Nephron progenitor cell (in vitro differentiated cells): Measurements from ENCODE around the gene CDC42BPA.

ENCODE experiments used
- DNase-seq: peaks from one replicate; pipeline ENCODE4 v3.0.0; 2021
- H3K27ac Mint-ChIP-seq: 2 replicates; pipeline ENCODE4 v1.8.0; 2021; ENCODE audit warnings: mild to moderate bottlenecking, moderate library complexity, mixed read lengths
- H3K27me3 Mint-ChIP-seq: 2 replicates; pipeline ENCODE4 v1.8.0; 2021; ENCODE audit warnings: mild to moderate bottlenecking, low read depth, mixed read lengths; ENCODE audit not compliant: poor library complexity
- H3K36me3 Mint-ChIP-seq: 2 replicates; pipeline ENCODE4 v1.8.0; 2021; ENCODE audit warnings: low read depth, mixed read lengths
- H3K4me1 Mint-ChIP-seq: 2 replicates; pipeline ENCODE4 v1.8.0; 2021; ENCODE audit warnings: mixed read lengths
- H3K4me3 Mint-ChIP-seq: 2 replicates; pipeline ENCODE4 v1.8.0; 2021; ENCODE audit warnings: mild to moderate bottlenecking, moderate library complexity, mixed read lengths
- H3K9me3 Mint-ChIP-seq: 2 replicates; pipeline ENCODE4 v1.8.0; 2021; ENCODE audit warnings: mild to moderate bottlenecking, moderate library complexity, mixed read lengths
- CTCF ChIP-seq: fragments of 200-600 bp; sonication (generic); IDR thresholded peaks from 2 replicates; pipeline ENCODE4 v1.5.0; 2021; ENCODE audit warnings: antibody characterized with exemption

CDC42BPA gene

GRCh38 chr1:226953175-226953800, 365.0 kb downstream of the CDC42BPA start:
- no peak overlapping the region for H3K4me3 Mint-ChIP-seq
- no peaks in the 10 kb centered on the region for H3K4me1 Mint-ChIP-seq
- H3K27ac Mint-ChIP-seq, result no peak overlapping the region
- H3K9me3 Mint-ChIP-seq, result peaks cover 38% of the 10 kb centered on the region
- H3K36me3 Mint-ChIP-seq, result peaks cover 23% of the 10 kb centered on the region
- peaks cover 3% of the 10 kb centered on the region for H3K27me3 Mint-ChIP-seq
- DNase-seq, result no peak
- TF ChIP-seq CTCF, result no peak

GRCh38 chr1:226952118-226952441, 366.2 kb downstream of the CDC42BPA start:
- Mint-ChIP-seq H3K4me1 (no peaks in the 10 kb centered on the region), H3K27ac (no peak overlapping the region), H3K4me3 (no peak overlapping the region), H3K36me3 (peaks cover 18% of the 10 kb centered on the region), H3K9me3 (peaks cover 34% of the 10 kb centered on the region), H3K27me3 (peaks cover 3% of the 10 kb centered on the region)
- TF ChIP-seq CTCF, result no peak
- DNase-seq, result no peak

- no peak for TF ChIP-seq CTCF
- H3K36me3 Mint-ChIP-seq, result peaks cover 15% of the 10 kb centered on the region
- DNase-seq, result no peak
- peaks cover 35% of the 10 kb centered on the region for H3K9me3 Mint-ChIP-seq
- H3K4me1 Mint-ChIP-seq, result peaks cover 2% of the 10 kb centered on the region
- no peak overlapping the region for H3K4me3 Mint-ChIP-seq
- peaks cover 3% of the 10 kb centered on the region for H3K27me3 Mint-ChIP-seq
- H3K27ac Mint-ChIP-seq, result no peak overlapping the region
Observed at GRCh38 chr1:226951286-226952117, 366.8 kb downstream of the CDC42BPA start.

GRCh38 chr1:226950871-226951270, 367.4 kb downstream of the CDC42BPA start:
- no peak overlapping the region for H3K4me3 Mint-ChIP-seq
- H3K9me3 Mint-ChIP-seq, result peaks cover 30% of the 10 kb centered on the region
- no peak for DNase-seq
- no peak for TF ChIP-seq CTCF
- H3K27ac Mint-ChIP-seq, result peak overlapping the region; percentile 26
- H3K27me3 Mint-ChIP-seq, result peaks cover 3% of the 10 kb centered on the region
- peaks cover 8% of the 10 kb centered on the region for H3K4me1 Mint-ChIP-seq
- peaks cover 15% of the 10 kb centered on the region for H3K36me3 Mint-ChIP-seq

- no peak overlapping the region for H3K27ac Mint-ChIP-seq
- H3K36me3 Mint-ChIP-seq, result peaks cover 15% of the 10 kb centered on the region
- no peak overlapping the region for H3K4me3 Mint-ChIP-seq
- peaks cover 14% of the 10 kb centered on the region for H3K4me1 Mint-ChIP-seq
- peaks cover 3% of the 10 kb centered on the region for H3K27me3 Mint-ChIP-seq
- no peak for DNase-seq
- peaks cover 26% of the 10 kb centered on the region for H3K9me3 Mint-ChIP-seq
- no peak for TF ChIP-seq CTCF
Observed at GRCh38 chr1:226950316-226950715, 368.0 kb downstream of the CDC42BPA start.

- H3K4me1 Mint-ChIP-seq, result peaks cover 23% of the 10 kb centered on the region
- H3K27me3 Mint-ChIP-seq, result peaks cover 5% of the 10 kb centered on the region
Observed at GRCh38 chr1:226949401-226949800, 368.9 kb downstream of the CDC42BPA start.

More at GRCh38 chr1:226949401-226949800, 368.9 kb downstream of the CDC42BPA start:
- H3K27ac Mint-ChIP-seq, result no peak overlapping the region
- no peak for DNase-seq
- no peak for TF ChIP-seq CTCF
- peaks cover 19% of the 10 kb centered on the region for H3K9me3 Mint-ChIP-seq
- no peak overlapping the region for H3K4me3 Mint-ChIP-seq
- H3K36me3 Mint-ChIP-seq, result peaks cover 10% of the 10 kb centered on the region
